Testis (tissue), 2 donors: ENCODE measurements around the gene RPTOR.

Experiments used
- POLR2A ChIP-seq: fragments of 450-650 bp; IDR thresholded peaks from one replicate; pipeline ENCODE4 v1.6.1; 2017; ENCODE audit warnings: antibody characterized with exemption, mild to moderate bottlenecking, moderate library complexity
- TF ChIP-seq, protein P1 (sequence below), 3 experiments: fragments of 450-650 bp in 2 of 3; fragments of 200-600 bp in 1 of 3; sonication (generic) in 1 of 3; IDR thresholded peaks; one replicate each; pipeline ENCODE4 v1.5.1; 2016 to 2019; ENCODE audit warnings: antibody characterized with exemption in 3 of 3, mild to moderate bottlenecking in 2 of 3, moderate library complexity in 1 of 3

DNA sequence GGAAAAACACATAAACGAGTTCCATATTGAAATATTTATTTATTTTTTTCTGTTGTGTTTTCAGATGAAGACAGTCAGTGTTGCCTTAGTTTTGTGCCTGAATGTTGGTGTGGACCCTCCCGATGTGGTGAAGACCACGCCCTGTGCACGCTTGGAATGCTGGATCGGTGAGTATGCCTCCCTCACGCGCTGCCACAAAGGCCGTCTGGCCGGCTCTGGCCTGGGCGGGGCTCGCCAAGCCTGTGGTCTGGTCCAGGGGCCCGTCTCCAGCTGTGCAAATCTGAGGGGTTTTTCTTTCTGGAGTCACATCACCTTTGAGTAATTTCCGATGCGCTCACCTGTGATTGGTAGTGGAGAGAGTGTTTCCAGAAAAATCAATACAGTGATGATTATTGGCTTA is 81.0 kb downstream of the RPTOR start:
- TF ChIP-seq, protein P1, sequence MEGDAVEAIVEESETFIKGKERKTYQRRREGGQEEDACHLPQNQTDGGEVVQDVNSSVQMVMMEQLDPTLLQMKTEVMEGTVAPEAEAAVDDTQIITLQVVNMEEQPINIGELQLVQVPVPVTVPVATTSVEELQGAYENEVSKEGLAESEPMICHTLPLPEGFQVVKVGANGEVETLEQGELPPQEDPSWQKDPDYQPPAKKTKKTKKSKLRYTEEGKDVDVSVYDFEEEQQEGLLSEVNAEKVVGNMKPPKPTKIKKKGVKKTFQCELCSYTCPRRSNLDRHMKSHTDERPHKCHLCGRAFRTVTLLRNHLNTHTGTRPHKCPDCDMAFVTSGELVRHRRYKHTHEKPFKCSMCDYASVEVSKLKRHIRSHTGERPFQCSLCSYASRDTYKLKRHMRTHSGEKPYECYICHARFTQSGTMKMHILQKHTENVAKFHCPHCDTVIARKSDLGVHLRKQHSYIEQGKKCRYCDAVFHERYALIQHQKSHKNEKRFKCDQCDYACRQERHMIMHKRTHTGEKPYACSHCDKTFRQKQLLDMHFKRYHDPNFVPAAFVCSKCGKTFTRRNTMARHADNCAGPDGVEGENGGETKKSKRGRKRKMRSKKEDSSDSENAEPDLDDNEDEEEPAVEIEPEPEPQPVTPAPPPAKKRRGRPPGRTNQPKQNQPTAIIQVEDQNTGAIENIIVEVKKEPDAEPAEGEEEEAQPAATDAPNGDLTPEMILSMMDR (IDR thresholded peaks at IDR 0.05) = no peak
- no peak for TF ChIP-seq POLR2A
